Measurements from ENCODE around the gene HDAC11.

GRCh38 chr3:13470894-13471574, 9.1 kb upstream of the HDAC11 start:
- TF ChIP-seq CTCF (IDR thresholded peaks at IDR 0.05 in 4 of 5, conservative IDR thresholded peaks at IDR 0.05 in 1 of 5) (no peak), POLR2A (IDR thresholded peaks at IDR 0.05) (no peak)

Data from gastrocnemius medialis (tissue), 4 donors.